Duodenal mucosa (tissue), 2 donors: ENCODE results near the gene DDX5.

ENCODE experiments used
- H3K27ac ChIP-seq: one replicate; pipeline ENCODE4 v1.7.0; 2013; ENCODE audit warnings: low read depth, low read length
- H3K27me3 ChIP-seq, 2 donors: one replicate each; pipeline ENCODE4 v1.7.0; 2013; ENCODE audit warnings: low read length in 2 of 2, control low read depth in 1 of 2; ENCODE audit not compliant: insufficient read depth in 2 of 2, control insufficient read depth in 1 of 2
- H3K36me3 ChIP-seq, 2 donors: one replicate each; pipeline ENCODE4 v1.7.0; 2013; ENCODE audit warnings: low read length in 2 of 2, control low read depth in 1 of 2; ENCODE audit not compliant: insufficient read depth in 2 of 2, control insufficient read depth in 1 of 2
- H3K4me1 ChIP-seq, 2 donors: one replicate each; pipeline ENCODE4 v1.7.0; 2013; ENCODE audit warnings: low read length in 2 of 2, control low read depth in 1 of 2; ENCODE audit not compliant: insufficient read depth in 2 of 2, control insufficient read depth in 1 of 2
- H3K4me3 ChIP-seq, 2 donors: one replicate each; pipeline ENCODE4 v1.7.0; 2013; ENCODE audit warnings: low read length in 2 of 2, low read depth in 1 of 2
- H3K9ac ChIP-seq, 2 donors: one replicate each; pipeline ENCODE4 v1.7.0; 2013; ENCODE audit warnings: low read length in 2 of 2, low read depth in 1 of 2
- H3K9me3 ChIP-seq, 2 donors: one replicate each; pipeline ENCODE4 v1.7.0; 2013; ENCODE audit warnings: low read length in 2 of 2, control low read depth in 1 of 2; ENCODE audit not compliant: control insufficient read depth in 1 of 2

Gene DDX5

GRCh38 chr17:64506201-64506575, at the start of gene DDX5:
Gene DDX5 (minus strand): TSS chr17:64506289. CDS start chr17:64506119, 170 bp downstream.
- peak within 1 kb of the TSS; percentile 100 for H3K27ac ChIP-seq
- H3K4me3 ChIP-seq: peak within 1 kb of the TSS; percentile 98 to 99
- peaks cover 41 to 52% of the 10 kb centered on the region in 2 donors for H3K36me3 ChIP-seq
- no peaks in the 10 kb centered on the region for H3K9me3 ChIP-seq
- no peaks in the 10 kb centered on the region for H3K27me3 ChIP-seq
- peak within 1 kb of the TSS; percentile 100 for H3K9ac ChIP-seq
- H3K4me1 ChIP-seq: peaks cover 34 to 40% of the 10 kb centered on the region in 2 donors

DNA sequence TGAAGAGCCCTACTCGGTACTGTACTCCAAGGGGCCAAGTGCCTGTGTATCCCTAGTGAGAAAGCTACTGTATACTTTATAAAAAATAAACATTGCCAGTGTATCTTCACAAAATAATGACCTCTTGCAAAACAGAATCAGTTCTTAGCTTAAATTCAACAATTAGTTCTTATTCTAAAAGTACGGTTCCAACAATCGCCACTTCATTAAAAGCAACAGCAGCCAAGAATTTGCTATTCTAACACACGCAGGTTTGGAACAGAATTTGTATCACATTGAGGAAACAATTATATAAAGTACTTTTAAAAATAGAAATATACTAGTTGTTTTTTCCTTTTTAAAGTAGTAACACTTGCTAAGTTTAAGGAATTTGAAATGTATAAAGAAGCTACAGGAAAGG, 49.2 kb upstream of the DDX5 start:
- Histone ChIP-seq H3K27ac (no peak overlapping the region), H3K27me3 (no peaks in the 10 kb centered on the region), H3K4me3 (no peak overlapping the region), H3K36me3 (peaks cover 3 to 38% of the 10 kb centered on the region in 2 donors), H3K9me3 (no peaks in the 10 kb centered on the region), H3K4me1 (no peaks in the 10 kb centered on the region), H3K9ac (no peak overlapping the region)

GRCh38 chr17:64554028-64554637, 48.0 kb upstream of the DDX5 start:
- no peaks in the 10 kb centered on the region for H3K4me1 ChIP-seq
- no peak overlapping the region for H3K4me3 ChIP-seq
- peaks cover 3 to 46% of the 10 kb centered on the region in 2 donors for H3K36me3 ChIP-seq
- H3K9me3 ChIP-seq: no peaks in the 10 kb centered on the region
- no peak overlapping the region for H3K9ac ChIP-seq
- H3K27me3 ChIP-seq: no peaks in the 10 kb centered on the region
- H3K27ac ChIP-seq: no peak overlapping the region

- H3K9me3 ChIP-seq: no peaks in the 10 kb centered on the region
- no peak overlapping the region for H3K27ac ChIP-seq
- H3K9ac ChIP-seq: no peak overlapping the region
- H3K27me3 ChIP-seq: no peaks in the 10 kb centered on the region
- H3K4me1 ChIP-seq: no peaks in the 10 kb centered on the region
- H3K4me3 ChIP-seq: no peak overlapping the region
- H3K36me3 ChIP-seq: peaks cover 18 to 59% of the 10 kb centered on the region in 2 donors
Observed at GRCh38 chr17:64551461-64551860, 45.4 kb upstream of the DDX5 start.

GRCh38 chr17:64547319-64547718, 41.2 kb upstream of the DDX5 start:
- Histone ChIP-seq H3K4me1 (no peaks in the 10 kb centered on the region), H3K9me3 (no peaks in the 10 kb centered on the region), H3K27me3 (no peaks in the 10 kb centered on the region), H3K4me3 (no peak overlapping the region), H3K9ac (no peak overlapping the region), H3K27ac (no peak overlapping the region), H3K36me3 (peaks cover 22 to 56% of the 10 kb centered on the region in 2 donors)

DNA sequence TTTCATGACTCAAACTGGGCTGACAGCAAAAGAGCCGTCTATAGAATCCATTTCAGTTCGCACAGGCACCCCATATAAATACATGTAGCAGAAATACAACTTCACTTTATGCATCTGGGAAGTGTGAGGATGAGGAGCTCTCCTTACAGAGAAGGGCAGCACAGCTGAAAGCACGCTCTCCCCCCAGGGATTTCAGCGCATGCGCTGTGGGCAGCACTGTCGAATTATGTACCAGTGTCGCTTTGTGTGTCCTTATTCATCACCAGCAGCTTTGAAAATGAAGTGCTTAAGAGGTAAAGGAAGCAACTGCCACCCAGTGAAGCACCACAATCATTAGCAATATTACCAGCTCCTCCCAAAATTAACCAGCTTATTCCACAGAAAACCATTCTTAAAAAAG, 40.6 kb upstream of the DDX5 start:
- Histone ChIP-seq H3K4me1 (no peaks in the 10 kb centered on the region), H3K9me3 (no peaks in the 10 kb centered on the region), H3K9ac (no peak overlapping the region), H3K27me3 (no peaks in the 10 kb centered on the region), H3K36me3 (peaks cover 26 to 60% of the 10 kb centered on the region in 2 donors), H3K27ac (no peak overlapping the region), H3K4me3 (no peak overlapping the region)

DNA sequence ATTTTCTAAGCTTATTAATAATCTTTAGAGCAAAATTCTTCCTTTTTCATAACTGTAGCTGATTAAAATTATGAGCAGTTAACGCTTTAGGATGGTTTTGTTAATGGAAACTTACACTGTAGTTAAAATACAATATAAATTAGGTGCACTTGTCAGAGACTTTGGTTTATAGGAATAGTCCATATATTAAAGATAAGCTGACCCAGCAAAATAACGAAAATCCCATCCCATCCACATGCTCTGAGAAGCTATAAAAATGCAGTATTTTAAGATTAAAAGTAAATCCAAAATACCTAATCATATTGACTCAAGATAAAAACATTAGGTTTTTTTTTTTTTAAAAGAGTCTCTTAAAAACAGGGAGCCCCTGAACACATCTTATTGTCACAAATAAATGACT, 38.7 kb upstream of the DDX5 start:
- Histone ChIP-seq H3K27me3 (no peaks in the 10 kb centered on the region), H3K9me3 (no peaks in the 10 kb centered on the region), H3K4me1 (no peaks in the 10 kb centered on the region), H3K27ac (no peak overlapping the region), H3K36me3 (peaks cover 31 to 58% of the 10 kb centered on the region in 2 donors), H3K9ac (no peak overlapping the region), H3K4me3 (no peak overlapping the region)

DNA sequence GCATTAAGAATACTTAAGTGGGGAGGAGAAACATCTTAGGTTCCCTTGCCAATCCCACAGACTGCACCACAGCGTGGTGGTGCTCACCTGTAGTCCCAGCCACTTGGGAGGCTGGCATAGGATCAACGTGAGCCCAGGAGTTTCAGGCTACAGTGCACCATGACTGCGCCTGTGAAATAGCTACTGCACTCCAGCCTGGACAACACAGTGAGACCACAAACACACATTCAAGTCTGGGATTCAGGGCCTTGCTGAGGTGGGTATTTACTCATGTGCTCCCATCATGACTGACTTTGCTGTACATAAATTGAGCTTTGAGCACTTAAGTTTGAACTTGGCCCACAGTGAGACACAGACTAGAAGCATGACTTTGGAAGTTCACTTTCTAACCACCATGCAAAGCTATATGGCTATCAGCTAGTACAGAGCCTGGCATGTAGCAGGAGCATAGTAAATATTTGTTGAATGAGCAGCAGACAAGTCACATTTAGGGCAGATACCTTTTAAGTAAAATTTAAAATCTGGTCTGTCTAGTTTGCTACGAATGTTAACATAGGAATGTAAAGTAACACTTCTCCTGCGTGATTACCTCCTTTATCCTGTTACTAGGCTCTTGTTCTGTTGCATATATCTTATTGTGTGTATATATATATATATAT, 34.2 kb upstream of the DDX5 start:
- Histone ChIP-seq H3K4me3 (no peak overlapping the region), H3K4me1 (no peaks in the 10 kb centered on the region), H3K9me3 (no peaks in the 10 kb centered on the region), H3K36me3 (peaks cover 21 to 55% of the 10 kb centered on the region in 2 donors), H3K27ac (no peak overlapping the region), H3K27me3 (no peaks in the 10 kb centered on the region), H3K9ac (no peak overlapping the region)

- H3K4me3 ChIP-seq: no peak overlapping the region
- no peaks in the 10 kb centered on the region for H3K9me3 ChIP-seq
- H3K36me3 ChIP-seq: peaks cover 34 to 68% of the 10 kb centered on the region in 2 donors
- H3K27me3 ChIP-seq: no peaks in the 10 kb centered on the region
- H3K9ac ChIP-seq: no peak overlapping the region
- H3K4me1 ChIP-seq: no peaks in the 10 kb centered on the region
- H3K27ac ChIP-seq: no peak overlapping the region
Observed at GRCh38 chr17:64538508-64539130, 32.5 kb upstream of the DDX5 start.

GRCh38 chr17:64537488-64537887, 31.4 kb upstream of the DDX5 start:
- no peaks in the 10 kb centered on the region for H3K4me1 ChIP-seq
- H3K4me3 ChIP-seq: no peak overlapping the region
- no peak overlapping the region for H3K9ac ChIP-seq
- H3K27me3 ChIP-seq: no peaks in the 10 kb centered on the region
- H3K9me3 ChIP-seq: no peaks in the 10 kb centered on the region
- no peak overlapping the region for H3K27ac ChIP-seq
- H3K36me3 ChIP-seq: peaks cover 40 to 79% of the 10 kb centered on the region in 2 donors
